Measurements from ENCODE around the gene RUSC1. TPM values are rescaled to one million over a fixed set of nuclear protein-coding genes. Genes with fewer than 3 reads are reported as not detected.
A peak's percentile ranks its signal among the peaks of the same experiment; 100 is the strongest.

The RUSC1 gene
- total RNA-seq, 4 donors from 2014 or later = 35.8 to 52.0 (median 40.1) TPM

- H3K4me1 ChIP-seq = peaks cover 8 to 28% (median 18%) of the 10 kb centered on the region in 3 donors
- intact Hi-C loops (cut with DNase I) = no loop called here
- WGBS, 2 donors = 42 to 58% methylated on average over 4 to 6 of the region's 7 CpGs
- peaks cover 0 to 7% (median 0%) of the 10 kb centered on the region in 3 donors for H3K36me3 ChIP-seq
- no peak overlapping the region for H3K27ac ChIP-seq
- H3K4me3 ChIP-seq = no peak overlapping the region
- no peaks in the 10 kb centered on the region for H3K9me3 ChIP-seq
- TF ChIP-seq CTCF (IDR thresholded peaks at IDR 0.05) (no peak), POLR2A (IDR thresholded peaks at IDR 0.05) (no peak)
- no peak for DNase-seq
- H3K27me3 ChIP-seq = no peaks in the 10 kb centered on the region
Measured at GRCh38 chr1:155305881-155306391, 14.8 kb upstream of the RUSC1 start.

- intact Hi-C loops (cut with DNase I) = no loop called here
- Histone ChIP-seq H3K4me1 (peaks cover 8 to 34% (median 21%) of the 10 kb centered on the region in 3 donors), H3K4me3 (no peak overlapping the region), H3K27me3 (no peaks in the 10 kb centered on the region), H3K9me3 (no peaks in the 10 kb centered on the region), H3K27ac (peak overlapping the region in 1 of 4 donors; percentile 97), H3K36me3 (peaks cover 0 to 21% (median 1%) of the 10 kb centered on the region in 3 donors)
- WGBS, 2 donors = 36 to 47% methylated on average over 5 of the region's 6 CpGs
- no peak for DNase-seq
- TF ChIP-seq POLR2A (IDR thresholded peaks at IDR 0.05) (no peak), CTCF (IDR thresholded peaks at IDR 0.05) (peak in 2 of 6 experiments; percentile 21 to 25)
Measured at GRCh38 chr1:155307247-155307740, 13.4 kb upstream of the RUSC1 start.

- 0 to 1% methylated on average over 32 to 33 of the region's 51 CpGs for WGBS, 2 donors
- H3K9me3 ChIP-seq = no peaks in the 10 kb centered on the region
- TF ChIP-seq CTCF (IDR thresholded peaks at IDR 0.05) (peak in 4 of 6 experiments; percentile 6 to 53 (median 34)), POLR2A (IDR thresholded peaks at IDR 0.05) (peak in 3 of 4 donors; percentile 32 to 69 (median 63))
- H3K27ac ChIP-seq = peak within 1 kb of the TSS; percentile 94 to 97 (median 94)
- peaks cover 8 to 34% (median 21%) of the 10 kb centered on the region in 3 donors for H3K4me1 ChIP-seq
- peak within 1 kb of the TSS; percentile 88 to 96 (median 94) for H3K4me3 ChIP-seq
- intact Hi-C loops (cut with DNase I) = no loop called here
- DNase-seq = peak; percentile 94
- no peaks in the 10 kb centered on the region for H3K27me3 ChIP-seq
- peaks cover 0 to 35% (median 5%) of the 10 kb centered on the region in 3 donors for H3K36me3 ChIP-seq
Measured at GRCh38 chr1:155308493-155309422, 11.9 kb upstream of the RUSC1 start, which contains the start of gene FDPS. FDPS (plus strand) TSS chr1:155308866; CDS start chr1:155309790, 924 bp downstream.

- no peak for DNase-seq
Measured at GRCh38 chr1:155309423-155310021, 11.2 kb upstream of the RUSC1 start.

More at GRCh38 chr1:155309423-155310021, 11.2 kb upstream of the RUSC1 start:
- Histone ChIP-seq H3K4me1 (peaks cover 8 to 34% (median 21%) of the 10 kb centered on the region in 3 donors), H3K36me3 (peaks cover 0 to 43% (median 7%) of the 10 kb centered on the region in 3 donors), H3K27me3 (no peaks in the 10 kb centered on the region), H3K4me3 (peak overlapping the region; percentile 88 to 96 (median 94)), H3K9me3 (no peaks in the 10 kb centered on the region), H3K27ac (peak overlapping the region; percentile 94 to 97 (median 94))
- TF ChIP-seq CTCF (IDR thresholded peaks at IDR 0.05) (no peak), POLR2A (IDR thresholded peaks at IDR 0.05) (no peak)
- 0% methylated on average over 5 to 7 of the region's 11 CpGs for WGBS, 2 donors
- intact Hi-C loops (cut with DNase I) = no loop called here

All from esophagus squamous epithelium (tissue), 5 donors.